H1 (cell line): ENCODE measurements around the gene MEGF11. TPM values are rescaled to one million over a fixed set of nuclear protein-coding genes. Genes with fewer than 3 reads are reported as not detected.

Experiments used
- CTCF ChIA-PET: fragments of 300-600 bp; sonication (Branson Sonifier 250); formaldehyde crosslinking; loops from one replicate; lab custom pipeline; 2021; ENCODE audit not compliant: partially characterized antibody; lab: Charles Lee
- POLR2A ChIA-PET: fragments of 300-600 bp; sonication (Branson Sonifier 250); formaldehyde crosslinking; loops from one replicate; lab custom pipeline; 2021; ENCODE audit warnings: inconsistent platforms; ENCODE audit not compliant: partially characterized antibody; lab: Charles Lee
- DNase-seq, 2 experiments: peaks; one replicate each; pipeline versions ENCODE4 v3.0.0 to v3.0.0-alpha.2; 2010 to 2022; ENCODE audit warnings: low spot score in 2 of 2, low read depth in 1 of 2, mixed read lengths in 1 of 2
- FAIRE-seq: peaks from 2 replicates; lab custom pipeline; 2011; peaks lifted over from hg19 to GRCh38; lab: Jason Lieb, UNC
- H2AFZ ChIP-seq: 2 replicates; pipeline ENCODE4 v1.8.1; 2012; ENCODE audit warnings: low read length, inconsistent platforms
- H2AK5ac ChIP-seq: 2 replicates; pipeline ENCODE4 v1.6.1; 2013; ENCODE audit warnings: low read depth, low read length
- H2BK120ac ChIP-seq: replicated peaks from 2 replicates; pipeline ENCODE3; 2013; ENCODE audit warnings: low read depth, low read length, inconsistent platforms
- H2BK12ac ChIP-seq: 2 replicates; pipeline ENCODE4 v1.6.1; 2013; ENCODE audit warnings: low read depth, low read length
- H2BK15ac ChIP-seq: 2 replicates; pipeline ENCODE4 v1.6.1; 2013; ENCODE audit warnings: low read length
- H2BK20ac ChIP-seq: 2 replicates; pipeline ENCODE4 v1.6.1; 2013; ENCODE audit warnings: low read length
- H2BK5ac ChIP-seq: 2 replicates; pipeline ENCODE4 v1.6.1; 2013; ENCODE audit warnings: low read depth, low read length
- H3K14ac ChIP-seq: 2 replicates; pipeline ENCODE4 v1.6.1; 2013; ENCODE audit warnings: inconsistent platforms; ENCODE audit not compliant: insufficient read length
- H3K18ac ChIP-seq: 2 replicates; pipeline ENCODE4 v1.6.1; 2013; ENCODE audit warnings: low read length; ENCODE audit errors: extremely low read depth
- H3K23ac ChIP-seq: 2 replicates; pipeline ENCODE4 v1.6.1; 2013; ENCODE audit warnings: inconsistent platforms; ENCODE audit not compliant: insufficient read length
- H3K23me2 ChIP-seq: 2 replicates; pipeline ENCODE4 v1.6.1; 2013; ENCODE audit warnings: low read depth, low read length
- H3K27ac ChIP-seq: 2 replicates; pipeline ENCODE4 v1.6.1; 2011; ENCODE audit warnings: low read depth, low read length, inconsistent platforms
- H3K27me3 ChIP-seq, 4 experiments: replicated peaks in 1 of 4; 1 replicate in 1 of 4; 2 replicates in 3 of 4; pipeline versions ENCODE4 v1.6.1 to v1.8.1; 2011 to 2013; ENCODE audit warnings: low read length in 3 of 4, mild to moderate bottlenecking in 3 of 4, inconsistent platforms in 2 of 4, mixed read lengths in 2 of 4, moderate library complexity in 1 of 4; ENCODE audit not compliant: control insufficient read depth in 3 of 4, insufficient read depth in 3 of 4; ENCODE audit errors: extremely low read depth in 1 of 4
- H3K36me3 ChIP-seq, 4 experiments: 2 replicates each; pipeline versions ENCODE4 v1.6.1 to v1.8.1; 2011 to 2013; ENCODE audit warnings: mild to moderate bottlenecking in 4 of 4, low read length in 3 of 4, moderate library complexity in 2 of 4, control low read depth in 1 of 4, inconsistent platforms in 1 of 4; ENCODE audit not compliant: insufficient read depth in 4 of 4, control insufficient read depth in 2 of 4
- H3K4ac ChIP-seq: replicated peaks from 2 replicates; pipeline ENCODE3; 2013; ENCODE audit warnings: low read length, low read depth, mixed read lengths, inconsistent platforms; ENCODE audit not compliant: insufficient read length
- H3K4me1 ChIP-seq, 4 experiments: replicated peaks in 1 of 4; 1 replicate in 1 of 4; 2 replicates in 3 of 4; pipeline versions ENCODE4 v1.6.1 to v1.8.1; 2011 to 2013; ENCODE audit warnings: low read length in 3 of 4, inconsistent platforms in 2 of 4, mixed read lengths in 1 of 4; ENCODE audit not compliant: insufficient read depth in 4 of 4, control insufficient read depth in 3 of 4
- H3K4me2 ChIP-seq, 2 experiments: 2 replicates each; pipeline versions ENCODE4 v1.6.1 to v1.8.1; 2011 to 2013; ENCODE audit warnings: low read depth in 2 of 2, low read length in 2 of 2, control low read depth in 1 of 2, inconsistent platforms in 1 of 2, mild to moderate bottlenecking in 1 of 2; ENCODE audit not compliant: insufficient read depth in 1 of 2
- H3K4me3 ChIP-seq, 4 experiments: fragments of 200-600, 300-600 bp in 1 of 4; sonication (generic), shearing (Covaris generic), sonication (Bioruptor Twin) in 1 of 4; 2 replicates each; pipeline versions ENCODE4 v1.5.1 to v1.8.1; 2011 to 2016; ENCODE audit warnings: low read length in 4 of 4, low read depth in 3 of 4, control low read depth in 2 of 4, inconsistent platforms in 2 of 4, mild to moderate bottlenecking in 2 of 4, mixed read lengths in 1 of 4, moderate library complexity in 1 of 4; ENCODE audit not compliant: insufficient read depth in 2 of 4; ENCODE audit errors: extremely low read depth in 1 of 4
- H3K56ac ChIP-seq: replicated peaks from 2 replicates; pipeline ENCODE3; 2013; ENCODE audit warnings: low read depth, mild to moderate bottlenecking, mixed read lengths, low read length, inconsistent platforms; ENCODE audit not compliant: insufficient read length
- H3K79me1 ChIP-seq: 2 replicates; pipeline ENCODE4 v1.6.1; 2013; ENCODE audit warnings: low read depth, low read length, control low read depth
- H3K79me2 ChIP-seq, 2 experiments: 2 replicates each; pipeline versions ENCODE4 v1.6.1 to v1.8.1; 2012 to 2013; ENCODE audit warnings: low read length in 2 of 2, mild to moderate bottlenecking in 2 of 2, inconsistent platforms in 1 of 2; ENCODE audit not compliant: insufficient read depth in 2 of 2, control insufficient read depth in 1 of 2
- H3K9ac ChIP-seq, 4 experiments: replicated peaks in 1 of 4; 1 replicate in 1 of 4; 2 replicates in 3 of 4; pipeline versions ENCODE4 v1.6.1 to v1.8.1; 2011 to 2013; ENCODE audit warnings: low read depth in 3 of 4, low read length in 3 of 4, control low read depth in 2 of 4, mild to moderate bottlenecking in 2 of 4, moderate library complexity in 2 of 4, inconsistent platforms in 1 of 4; ENCODE audit errors: extremely low read depth in 1 of 4
- H3K9me3 ChIP-seq, 2 experiments: 2 replicates each; pipeline versions ENCODE4 v1.6.1 to v1.8.1; 2012 to 2013; ENCODE audit warnings: mild to moderate bottlenecking in 2 of 2, moderate library complexity in 2 of 2, control low read depth in 1 of 2, inconsistent platforms in 1 of 2, low read depth in 1 of 2, low read length in 1 of 2, mixed read lengths in 1 of 2; ENCODE audit not compliant: insufficient read depth in 2 of 2
- H4K20me1 ChIP-seq, 2 experiments: replicated peaks in 1 of 2; 2 replicates each; pipeline versions ENCODE3 to v1.8.1; 2011 to 2013; ENCODE audit warnings: inconsistent platforms in 2 of 2, low read length in 2 of 2, mild to moderate bottlenecking in 1 of 2; ENCODE audit not compliant: insufficient read depth in 2 of 2, control insufficient read depth in 1 of 2
- H4K5ac ChIP-seq: 2 replicates; pipeline ENCODE4 v1.6.1; 2013; ENCODE audit warnings: low read length, low read depth, mixed read lengths, inconsistent platforms; ENCODE audit not compliant: insufficient read length
- H4K8ac ChIP-seq: 2 replicates; pipeline ENCODE4 v1.8.0; 2013; ENCODE audit warnings: mild to moderate bottlenecking, moderate library complexity, low read length, inconsistent platforms; ENCODE audit not compliant: insufficient read depth; ENCODE audit errors: extremely low read depth
- H4K91ac ChIP-seq: replicated peaks from 2 replicates; pipeline ENCODE3; 2013; ENCODE audit warnings: low read length, mixed read lengths, inconsistent platforms; ENCODE audit not compliant: insufficient read length
- BCL11A ChIP-seq, 2 experiments: IDR thresholded peaks; one replicate each; pipeline ENCODE4 v1.6.1; 2011; ENCODE audit warnings: low read depth in 2 of 2, low read length in 2 of 2, mild to moderate bottlenecking in 2 of 2
- CBX5 ChIP-seq: fragments of 300-800, 300-1000 bp; sonication (generic); IDR thresholded peaks from 2 replicates; pipeline ENCODE4 v1.7.1; 2016; ENCODE audit warnings: antibody characterized with exemption, low read length, low read depth
- CHD1 ChIP-seq: IDR thresholded peaks from 2 replicates; pipeline ENCODE4 v1.6.1; 2012; ENCODE audit warnings: low read depth, low read length, improper control_type of control experiment
- CTCF ChIP-seq, 3 experiments: IDR thresholded peaks; 1 replicate in 2 of 3; 2 replicates in 1 of 3; pipeline versions ENCODE4 v1.5.1 to v1.6.1; 2011; ENCODE audit warnings: low read length in 3 of 3, mild to moderate bottlenecking in 3 of 3, inconsistent platforms in 2 of 3, low read depth in 1 of 3, moderate library complexity in 1 of 3; ENCODE audit not compliant: insufficient read depth in 1 of 3; ENCODE audit errors: control extremely low read depth in 1 of 3
- POLR2AphosphoS5 ChIP-seq: IDR thresholded peaks from 2 replicates; pipeline ENCODE4 v1.6.1; 2011; ENCODE audit warnings: low read depth, low read length
- SAP30 ChIP-seq: fragments of 300-600 bp; sonication (generic); IDR thresholded peaks from 2 replicates; pipeline ENCODE4 v1.7.1; 2012; ENCODE audit warnings: low read length, moderate library complexity, mild to moderate bottlenecking, inconsistent platforms; ENCODE audit not compliant: insufficient read depth, insufficient replicate concordance
- SIRT6 ChIP-seq: IDR thresholded peaks from one replicate; pipeline ENCODE4 v1.7.1; 2012; ENCODE audit warnings: low read length, inconsistent platforms
- SP1 ChIP-seq: IDR thresholded peaks from 2 replicates; pipeline ENCODE4 v1.6.1; 2011; ENCODE audit warnings: low read depth, low read length
- TAF1 ChIP-seq: IDR thresholded peaks from 2 replicates; pipeline ENCODE4 v1.6.1; 2011; ENCODE audit warnings: mild to moderate bottlenecking, low read depth, low read length
- TEAD4 ChIP-seq: IDR thresholded peaks from 2 replicates; pipeline ENCODE4 v1.6.1; 2012; ENCODE audit warnings: low read depth, low read length, inconsistent platforms, mixed read lengths
- WGBS, 2 experiments: shearing (Covaris generic) in 1 of 2; methylation state at CpG; one replicate each; pipeline versions ENCODE4 v1.1.6 to v1.1.7; 2013 to 2015; ENCODE audit warnings: low lambda C conversion rate in 2 of 2, mixed read lengths in 2 of 2, inconsistent platforms in 1 of 2, low coverage in 1 of 2, missing lambda C conversion rate in 1 of 2; ENCODE audit not compliant: insufficient replicate concordance in 2 of 2, insufficient coverage in 1 of 2, insufficient read length in 1 of 2; ENCODE audit errors: extremely low coverage in 1 of 2, missing lambda C conversion rate in 1 of 2; 5-methylcytosine and 5-hydroxymethylcytosine counted together
- polyA plus RNA-seq, 7 experiments: library from polyadenylated mRNA; depleted of rRNA in 3 of 7; stranded (reverse) in 5 of 7; unstranded in 2 of 7; fragments of >200 nt in 5 of 7; fragments of 200-250 nt in 2 of 7; gene quantifications; 1 replicate in 5 of 7; 2 replicates in 1 of 7; 4 replicates in 1 of 7; pipeline versions ENCODE4 v1.2.1 to v1.2.3, GENCODE V29; 2011 to 2013; ENCODE audit warnings: missing spikeins in 2 of 7, mixed read lengths in 2 of 7
- total RNA-seq: library from RNA; stranded (reverse); fragmentation: NEBNext Ultra II Directional; extraction: Animal tissue kit (Norgen Biotek cat#: 25700); gene quantifications from 2 replicates; pipeline ENCODE4 v1.2.1, GENCODE V29; 2021

MEGF11 gene
- total and polyA plus RNA-seq, 2 of the 8 experiments (the other 6 are each of a cell fraction or from before 2014, with no cell fraction given), result 4.4 to 4.8 TPM

GRCh38 chr15:65845826-65846519 lies 407.6 kb downstream of the MEGF11 start:
- TF ChIP-seq TAF1 (no peak), CHD1 (no peak), CBX5 (no peak), TEAD4 (no peak), BCL11A (IDR thresholded peaks at IDR 0.05; ENCODE audit: low read depth in 2 of 2, low read length in 2 of 2) (no peak), CTCF (IDR thresholded peaks at IDR 0.05; ENCODE audit: control extremely low read depth in 1 of 3, insufficient read depth in 1 of 3, low read depth in 1 of 3, low read length in 3 of 3) (no peak), POLR2AphosphoS5 (no peak), SIRT6 (no peak), SAP30 (no peak), SP1 (no peak)
- POLR2A ChIA-PET, result no interaction called here
- Histone ChIP-seq H3K27ac (no peak overlapping the region), H3K4ac (no peak overlapping the region), H4K5ac (no peak overlapping the region), H2BK20ac (no peak overlapping the region; the same call in 1 of the 2 replicates), H2AK5ac (no peak overlapping the region), H3K56ac (no peak overlapping the region), H4K20me1 (no peaks in the 10 kb centered on the region), H4K8ac (no peak overlapping the region), H3K23ac (no peak overlapping the region), H3K9ac (no peak overlapping the region), H2AFZ (no peak overlapping the region), H3K27me3 (no peaks in the 10 kb centered on the region), H3K23me2 (no peaks in the 10 kb centered on the region), H2BK12ac (no peak overlapping the region), H3K36me3 (no peaks in the 10 kb centered on the region), H3K79me1 (no peaks in the 10 kb centered on the region), H3K4me3 (no peak overlapping the region), H3K14ac (no peak overlapping the region), H2BK15ac (no peak overlapping the region; the same call in 1 of the 2 replicates), H2BK5ac (no peak overlapping the region), H3K4me2 (no peak overlapping the region), H3K4me1 (no peaks in the 10 kb centered on the region), H3K79me2 (no peaks in the 10 kb centered on the region), H3K9me3 (no peaks in the 10 kb centered on the region), H2BK120ac (no peak overlapping the region), H3K18ac (no peak overlapping the region), H4K91ac (no peak overlapping the region)
- no peak for DNase-seq
- CTCF ChIA-PET, result interaction anchor here (1.0 to 3.0 kb wide), 6 partner anchors 9 to 93 kb away, joined by 3 to 20 read pairs (median 4); partner anchors contain the start of gene RAB11A
- FAIRE-seq, result no peak
- WGBS, 2 experiments, result 91% methylated on average over 9 of the region's 9 CpGs; no CpG with 5 or more reads in 1 of the 2 experiments
